NCI-H2171 treated with DMSO at 0.1 percent for 48 hours (cell line): ENCODE data around the gene USP5.

Experiments used
- DNase-seq: peaks from one replicate; lab custom pipeline; 2025; lab: John Stamatoyannopoulos, UW

USP5 gene

GRCh38 chr12:6851921-6852650, at the start of gene USP5:
USP5 (plus strand) TSS chr12:6852150; CDS start chr12:6852180, 30 bp downstream.
- DNase-seq: peak; percentile 100

- no peak for DNase-seq
Observed at GRCh38 chr12:6807170-6807569, 44.8 kb upstream of the USP5 start.

- DNase-seq: no peak
Observed at GRCh38 chr12:6809056-6809455, 42.9 kb upstream of the USP5 start.

- no peak for DNase-seq
Observed at GRCh38 chr12:6810758-6811157, 41.2 kb upstream of the USP5 start.

- no peak for DNase-seq
Observed at GRCh38 chr12:6813363-6813762, 38.6 kb upstream of the USP5 start.

- DNase-seq: no peak
Observed at GRCh38 chr12:6816598-6816997, 35.4 kb upstream of the USP5 start.

- DNase-seq: no peak
Observed at GRCh38 chr12:6817098-6817497, 34.9 kb upstream of the USP5 start.

- DNase-seq: no peak
Observed at GRCh38 chr12:6817662-6818157, 34.2 kb upstream of the USP5 start.

- no peak for DNase-seq
Observed at GRCh38 chr12:6818222-6818621, 33.7 kb upstream of the USP5 start.

GRCh38 chr12:6818645-6819044, 33.3 kb upstream of the USP5 start:
- DNase-seq: no peak

- no peak for DNase-seq
Observed at GRCh38 chr12:6819106-6820030, 32.6 kb upstream of the USP5 start.

GRCh38 chr12:6820166-6820565, 31.8 kb upstream of the USP5 start:
- DNase-seq: no peak

GRCh38 chr12:6821591-6822425, 30.1 kb upstream of the USP5 start, which contains the start of gene GPR162:
GPR162 (plus strand) TSS chr12:6821821; CDS start chr12:6823899, 2,078 bp downstream.
- DNase-seq: peak; percentile 99

GRCh38 chr12:6822426-6823135, 29.4 kb upstream of the USP5 start:
- DNase-seq: no peak

GRCh38 chr12:6823182-6824084, 28.5 kb upstream of the USP5 start:
- no peak for DNase-seq

GRCh38 chr12:6824085-6824775, 27.7 kb upstream of the USP5 start:
- no peak for DNase-seq

- DNase-seq: no peak
Observed at GRCh38 chr12:6824901-6825381, 27.0 kb upstream of the USP5 start.

GRCh38 chr12:6825398-6826124, 26.4 kb upstream of the USP5 start:
- DNase-seq: peak; percentile 87
